HepG2 (cell line): Measurements from ENCODE around the gene SCYGR6. TPM values are rescaled to one million over a fixed set of nuclear protein-coding genes. Genes with fewer than 3 reads are reported as not detected.
"Not testable (repeated sequence)": the region's sequence is repeated elsewhere in the genome, so short reads cannot be mapped to it uniquely, and the experiment has no call there.

Source experiments
- ATAC-seq: fragments of 200-7000 bp; cut with Tn5 transposase; 3 replicates; pipeline ENCODE4 v1.9.1; 2020; ENCODE audit warnings: mild to moderate bottlenecking, moderate library complexity
- BruUV-seq: library from RNA; stranded (reverse); fragments of 400-500 nt; replicated peaks from 2 replicates; lab custom pipeline; 2021; lab: Mats Ljungman, UMichigan
- CTCF ChIA-PET: fragments of 300-600 bp; formaldehyde crosslinking; extraction: SDS; loops from one replicate; lab custom pipeline; 2021; ENCODE audit warnings: low total read pairs, inconsistent platforms, low intra/inter-chr PET ratio; lab: Yijun Ruan, JAX
- POLR2A ChIA-PET: fragments of 350-600 bp; sonication (Branson Sonifier 250); formaldehyde crosslinking; loops from one replicate; lab custom pipeline; 2020; ENCODE audit warnings: antibody characterized with exemption, inconsistent platforms; lab: Yijun Ruan, JAX
- DNase-seq: peaks from one replicate; pipeline ENCODE4 v3.0.0-alpha.2; 2015; ENCODE audit warnings: low spot score
- FAIRE-seq: peaks from 3 replicates; lab custom pipeline; 2011; peaks lifted over from hg19 to GRCh38; lab: Jason Lieb, UNC
- H2AFZ ChIP-seq: one replicate; pipeline ENCODE4 v1.6.1; 2011; ENCODE audit warnings: low read length, inconsistent platforms
- H3K27ac ChIP-seq: fragments of 300-600 bp; 3 replicates; pipeline ENCODE4 v1.8.0; 2011; ENCODE audit warnings: mixed run types, mild to moderate bottlenecking, mixed read lengths, low read length, inconsistent platforms; ENCODE audit not compliant: insufficient read depth; ENCODE audit errors: extremely low read length
- H3K27me3 ChIP-seq, 2 experiments: fragments of 200-600 bp in 1 of 2; 2 replicates in 1 of 2; 3 replicates in 1 of 2; pipeline versions ENCODE4 v1.6.0 to v1.8.0; 2011; ENCODE audit warnings: low read length in 2 of 2, mild to moderate bottlenecking in 2 of 2, moderate library complexity in 2 of 2, inconsistent platforms in 1 of 2; ENCODE audit not compliant: insufficient read depth in 2 of 2, control insufficient read depth in 1 of 2
- H3K36me3 ChIP-seq, 2 experiments: fragments of 200-600 bp in 1 of 2; replicated peaks in 1 of 2; 2 replicates in 1 of 2; 3 replicates in 1 of 2; pipeline versions ENCODE4 v1.5.1 to v1.8.0; 2011; ENCODE audit warnings: low read length in 2 of 2, inconsistent platforms in 1 of 2; ENCODE audit not compliant: insufficient read depth in 2 of 2, control insufficient read depth in 1 of 2
- H3K4me1 ChIP-seq: 2 replicates; pipeline ENCODE4 v1.5.1; 2012; ENCODE audit warnings: low read length, inconsistent platforms; ENCODE audit not compliant: insufficient read depth
- H3K4me2 ChIP-seq: 2 replicates; pipeline ENCODE4 v1.6.0; 2011; ENCODE audit warnings: low read depth, low read length, inconsistent platforms
- H3K4me3 ChIP-seq, 3 experiments: fragments of 200-600 bp in 1 of 3; sonication (generic), shearing (Covaris generic) in 1 of 3; replicated peaks in 1 of 3; 2 replicates each; pipeline ENCODE4 v1.5.1; 2011 to 2016; ENCODE audit warnings: low read length in 3 of 3, inconsistent platforms in 2 of 3, low read depth in 2 of 3, mild to moderate bottlenecking in 2 of 3, control low read depth in 1 of 3, mixed read lengths in 1 of 3; ENCODE audit not compliant: insufficient read depth in 1 of 3
- H3K79me2 ChIP-seq: one replicate; pipeline ENCODE4 v1.6.1; 2011; ENCODE audit warnings: low read length, inconsistent platforms; ENCODE audit not compliant: insufficient read depth
- H3K9ac ChIP-seq: 2 replicates; pipeline ENCODE4 v1.6.0; 2011; ENCODE audit warnings: mild to moderate bottlenecking, low read depth, low read length, inconsistent platforms; ENCODE audit not compliant: insufficient read depth
- H3K9me3 ChIP-seq: 2 replicates; pipeline ENCODE4 v1.5.1; 2012; ENCODE audit warnings: mild to moderate bottlenecking, low read length
- H4K20me1 ChIP-seq: 2 replicates; pipeline ENCODE4 v1.6.0; 2011; ENCODE audit warnings: inconsistent platforms, mild to moderate bottlenecking, low read length, moderate library complexity; ENCODE audit not compliant: insufficient read depth
- BHLHE40 ChIP-seq: IDR thresholded peaks from 2 replicates; pipeline ENCODE4 v1.6.1; 2011; ENCODE audit warnings: low read length, improper control_type of control experiment
- CTCF ChIP-seq: sonication (generic); formaldehyde crosslinking; IDR thresholded peaks from 2 replicates; pipeline ENCODE4 v1.5.0; 2020; ENCODE audit warnings: mild to moderate bottlenecking, missing genetic modification reagents, moderate library complexity
- PITX1 ChIP-seq: sonication (generic); formaldehyde crosslinking; IDR thresholded peaks from 2 replicates; pipeline ENCODE4 v1.5.1; 2020; ENCODE audit warnings: mild to moderate bottlenecking, missing genetic modification reagents
- STAG1 ChIP-seq: sonication (generic); formaldehyde crosslinking; IDR thresholded peaks from 2 replicates; pipeline ENCODE4 v1.4.0; 2020; ENCODE audit warnings: missing genetic modification reagents
- YY1 ChIP-seq: IDR thresholded peaks from 2 replicates; pipeline ENCODE4 v1.6.1; 2011; ENCODE audit warnings: low read length, low read depth, moderate library complexity, mild to moderate bottlenecking; ENCODE audit not compliant: insufficient read depth, insufficient replicate concordance
- ZNF362 ChIP-seq: sonication (generic); formaldehyde crosslinking; IDR thresholded peaks from 2 replicates; pipeline ENCODE4 v1.4.0; 2020; ENCODE audit warnings: missing genetic modification reagents, mild to moderate bottlenecking, borderline replicate concordance
- WGBS: methylation state at CpG from one replicate; pipeline ENCODE4 v1.1.6; 2017; ENCODE audit warnings: low lambda C conversion rate; 5-methylcytosine and 5-hydroxymethylcytosine counted together
- in situ Hi-C: cut with HindIII; loops from 2 replicates; pipeline ENCODE4 v1.10.0; 2017; ENCODE audit warnings: low pct_unique_long_range_greater_than_20kb; ENCODE audit not compliant: extremely low pct_ligation_motif_present
- intact Hi-C: fragments of 100-400 bp; cut with micrococcal nuclease; formaldehyde crosslinking; loops from one replicate; pipeline ENCODE4 v1.10.0; 2022; ENCODE audit not compliant: unreplicated experiment
- polyA plus RNA-seq, 8 experiments: library from polyadenylated mRNA; depleted of rRNA in 3 of 8; stranded (reverse) in 7 of 8; unstranded in 1 of 8; fragments of >200 nt; fragmentation: Illumina TruSeq in 4 of 8; extraction: Trizol in 4 of 8; gene quantifications; 2 replicates each; pipeline versions ENCODE4 v1.2.1 to v1.2.3, GENCODE V29; 2011 to 2016; ENCODE audit warnings: low read depth in 4 of 8, missing spikeins in 1 of 8, mixed read lengths in 1 of 8; ENCODE audit not compliant: insufficient read depth in 1 of 8
- total RNA-seq, 5 experiments: library from RNA; depleted of rRNA; stranded (reverse); fragments of >200 nt; fragmentation: Illumina TruSeq; extraction: Trizol; gene quantifications; 2 replicates each; pipeline ENCODE4 v1.2.3, GENCODE V29; 2016; ENCODE audit warnings: low read depth in 1 of 5

Gene SCYGR6
- total and polyA plus RNA-seq, 2 of the 13 experiments (the other 11 are each of a cell fraction or from before 2014, with no cell fraction given): not detected

- H3K4me3 ChIP-seq, FAIRE-seq, in situ Hi-C loops, H3K9ac ChIP-seq, POLR2A ChIA-PET, H3K4me2 ChIP-seq, H2AFZ ChIP-seq, intact Hi-C loops, H3K27ac ChIP-seq, BruUV-seq, H3K9me3 ChIP-seq, H3K27me3 ChIP-seq, H4K20me1 ChIP-seq, H3K36me3 ChIP-seq, H3K79me2 ChIP-seq: not testable (repeated sequence)
- H3K4me1 ChIP-seq: peaks cover 18% of the 10 kb centered on the region; the same call in 1 of the 2 replicates
- CTCF ChIA-PET: interaction anchor here (1.3 kb wide), 1 partner anchor 121 kb away, joined by 4 read pairs; no protein-coding TSS in a partner anchor
- ATAC-seq (0 out of 3 replicates have a peak, but pooled peaks have one; percentile 28), DNase-seq (peak; percentile 40)
- TF ChIP-seq ZNF362 (CRISPR knock-in tag): peak; percentile 58; the same call in 1 of the 2 replicates
- peak; percentile 45 for TF ChIP-seq STAG1 (CRISPR knock-in tag)
- TF ChIP-seq PITX1: peak; percentile 53; the same call in 1 of the 2 replicates
- peak; percentile 20 for TF ChIP-seq YY1
- TF ChIP-seq CTCF (CRISPR knock-in tag): peak; percentile 47
- TF ChIP-seq BHLHE40: peak; percentile 86
- WGBS: 25% methylated on average over 7 of the region's 7 CpGs
Measured at GRCh38 chr2:227740705-227741104, 16.1 kb upstream of the SCYGR6 start.
